ENCODE results near the gene TNFRSF6B.

TNFRSF6B gene

GRCh38 chr20:63694584-63695423 lies 1.6 kb upstream of the TNFRSF6B start:
- no peak for TF ChIP-seq CTCF (IDR thresholded peaks at IDR 0.05)

GRCh38 chr20:63695424-63696305 lies 787 bp upstream of the TNFRSF6B start:
- TF ChIP-seq CTCF (IDR thresholded peaks at IDR 0.05): no peak

GRCh38 chr20:63696306-63696627 lies 185 bp upstream of the TNFRSF6B start:
- no peak for TF ChIP-seq CTCF (IDR thresholded peaks at IDR 0.05)

- TF ChIP-seq CTCF (IDR thresholded peaks at IDR 0.05): no peak
Observed at GRCh38 chr20:63697357-63697867, 960 bp downstream of the TNFRSF6B start.

GRCh38 chr20:63697868-63698545 lies 1.6 kb downstream of the TNFRSF6B start:
- TF ChIP-seq CTCF (IDR thresholded peaks at IDR 0.05): no peak

GRCh38 chr20:63698739-63699465 lies 2.5 kb downstream of the TNFRSF6B start:
- no peak for TF ChIP-seq CTCF (IDR thresholded peaks at IDR 0.05)

Measured in LNCAP (cell line).